Measurements from ENCODE around the gene CLEC4C. TPM values are rescaled to one million over a fixed set of nuclear protein-coding genes. Genes with fewer than 3 reads are reported as not detected.

The CLEC4C gene
- total and polyA plus RNA-seq, 10 of the 15 experiments (the other 5 are each of a cell fraction or from before 2014, with no cell fraction given), result 0.38 to 12.2 (median 4.6) TPM

GRCh38 chr12:7719946-7720730 is 27.0 kb downstream of the CLEC4C start:
- H3K27me3 ChIP-seq (replicated peaks in 1 of 2; ENCODE audit: control insufficient read depth in 2 of 2, insufficient read depth in 2 of 2, low read length in 1 of 2), result no peaks in the 10 kb centered on the region
- POLR2A ChIA-PET, result no interaction called here
- no peak overlapping the region for H2AFZ ChIP-seq (ENCODE audit: control insufficient read depth, low read depth, low read length)
- no peaks in the 10 kb centered on the region for H3K4me1 ChIP-seq (ENCODE audit: control insufficient read depth, insufficient read depth, low read length)
- no TSS peak for BruUV-seq (replicated peaks)
- intact Hi-C loops (cut with micrococcal nuclease; ENCODE audit: unreplicated experiment) (loop anchor here (5.0 kb wide), 1 partner anchor 87 kb away; no protein-coding TSS in a partner anchor), in situ Hi-C loops (cut with MboI) (no loop called here)
- H3K36me3 ChIP-seq (ENCODE audit: control insufficient read depth in 2 of 2, insufficient read depth in 2 of 2, low read length in 1 of 2), result no peaks in the 10 kb centered on the region
- no peak overlapping the region for H3K4me2 ChIP-seq (ENCODE audit: control insufficient read depth, insufficient read depth)
- H3K9me3 ChIP-seq (replicated peaks; ENCODE audit: control insufficient read depth, insufficient read depth, low read length), result no peaks in the 10 kb centered on the region
- FAIRE-seq (no peak), ATAC-seq (no peak), DNase-seq (ENCODE audit: low read depth, low spot score) (no peak)
- H3K79me2 ChIP-seq (ENCODE audit: control insufficient read depth, insufficient read depth, low read length), result no peaks in the 10 kb centered on the region
- TF ChIP-seq CUX1 (IDR thresholded peaks at IDR 0.05; ENCODE audit: insufficient replicate concordance, low read depth, low read length), result no peak
- no peak for TF ChIP-seq NR2C2 (IDR thresholded peaks at IDR 0.05; ENCODE audit: borderline replicate concordance, control insufficient read depth, insufficient read length, low read depth)
- no peak for TF ChIP-seq MYC (IDR thresholded peaks at IDR 0.05; ENCODE audit: insufficient read depth, insufficient read length, insufficient replicate concordance, low read length, severe bottlenecking)
- no peak for TF ChIP-seq NFYA (IDR thresholded peaks at IDR 0.05; ENCODE audit: borderline replicate concordance, low read depth, low read length)
- no peak for TF ChIP-seq GATAD2B (conservative IDR thresholded peaks at IDR 0.05; ENCODE audit: low read depth)
- TF ChIP-seq CBX5 (IDR thresholded peaks at IDR 0.05; ENCODE audit: low read depth), result no peak
- no peak for TF ChIP-seq CREM (IDR thresholded peaks at IDR 0.05; ENCODE audit: low read depth)
- no peak for TF ChIP-seq POLR2AphosphoS2 (IDR thresholded peaks at IDR 0.05; ENCODE audit: low read depth, low read length)
- no peak for TF ChIP-seq KAT2A (conservative IDR thresholded peaks at IDR 0.05; ENCODE audit: control insufficient read depth, low read depth, low read length)
- no peak for TF ChIP-seq PBX3 (IDR thresholded peaks at IDR 0.05; ENCODE audit: insufficient replicate concordance, low read depth, low read length)
- no peak for TF ChIP-seq POLR2A (IDR thresholded peaks at IDR 0.05; ENCODE audit: low read depth, low read length)
- H3K9ac ChIP-seq (ENCODE audit: control insufficient read depth, insufficient read depth, low read length), result no peak overlapping the region
- RAD21 ChIA-PET (ENCODE audit: unreplicated experiment), result interaction anchor here (0.6 kb wide), 1 partner anchor 139 kb away, joined by 4 read pairs; no protein-coding TSS in a partner anchor
- WGBS (ENCODE audit: insufficient coverage, insufficient replicate concordance, low lambda C conversion rate, missing lambda C conversion rate), result 53% methylated on average over 14 of the region's 15 CpGs
- no peaks in the 10 kb centered on the region for H4K20me1 ChIP-seq (ENCODE audit: control insufficient read depth, insufficient read depth)
- H3K4me3 ChIP-seq, result no peak overlapping the region
- CTCF ChIA-PET, result no interaction called here
- no peak overlapping the region for H3K27ac ChIP-seq (ENCODE audit: control insufficient read depth, insufficient read depth)
- SMC1A ChIA-PET (ENCODE audit: uncharacterized antibody, unreplicated experiment), result no interaction called here
